Measurements from ENCODE around the gene AXL.
A peak's percentile ranks its signal among the peaks of the same experiment; 100 is the strongest.
"Not testable (repeated sequence)": the region's sequence is repeated elsewhere in the genome, so short reads cannot be mapped to it uniquely, and the experiment has no call there.

Gene AXL

DNA sequence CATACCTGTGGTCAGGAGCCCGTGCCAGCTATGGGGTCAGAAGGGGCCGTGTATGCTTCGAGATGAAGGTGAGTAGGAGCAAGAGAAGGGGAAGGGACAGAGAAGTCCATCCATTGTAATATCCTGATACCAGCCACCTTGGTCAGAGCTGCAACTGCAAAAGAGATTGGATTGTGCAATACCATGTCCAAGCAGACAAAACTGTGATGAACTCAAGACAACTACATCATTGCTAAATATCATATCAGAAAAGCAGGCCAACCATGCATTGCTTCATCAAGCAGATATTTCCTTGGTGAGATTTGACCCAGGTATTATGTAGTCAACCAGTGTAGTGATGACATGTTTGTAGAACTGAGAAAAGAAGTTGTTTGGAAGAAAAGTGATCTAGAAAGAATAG is 57.2 kb downstream of the AXL start:
- DNase-seq (ENCODE audit: low spot score), result no peak

DNA sequence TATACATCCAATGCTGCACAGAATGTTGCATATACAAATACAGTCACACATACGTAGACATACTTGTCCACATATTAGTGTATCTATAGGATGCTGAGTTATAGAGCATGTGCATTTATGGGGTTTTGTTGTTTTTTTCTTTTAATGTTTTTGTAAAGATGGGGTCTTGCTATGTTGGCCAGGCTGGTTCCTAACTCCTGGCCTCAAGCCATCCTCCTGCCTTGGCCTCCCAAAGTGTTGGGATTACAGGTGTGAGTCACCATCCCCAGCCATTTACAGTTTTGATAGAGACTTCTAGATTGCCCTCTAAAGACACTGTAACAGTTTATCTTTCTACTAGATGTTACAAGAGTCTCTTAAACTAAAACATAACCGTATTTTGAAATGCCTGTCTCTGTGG is 59.5 kb downstream of the AXL start:
- no peak for DNase-seq (ENCODE audit: low spot score)

DNA sequence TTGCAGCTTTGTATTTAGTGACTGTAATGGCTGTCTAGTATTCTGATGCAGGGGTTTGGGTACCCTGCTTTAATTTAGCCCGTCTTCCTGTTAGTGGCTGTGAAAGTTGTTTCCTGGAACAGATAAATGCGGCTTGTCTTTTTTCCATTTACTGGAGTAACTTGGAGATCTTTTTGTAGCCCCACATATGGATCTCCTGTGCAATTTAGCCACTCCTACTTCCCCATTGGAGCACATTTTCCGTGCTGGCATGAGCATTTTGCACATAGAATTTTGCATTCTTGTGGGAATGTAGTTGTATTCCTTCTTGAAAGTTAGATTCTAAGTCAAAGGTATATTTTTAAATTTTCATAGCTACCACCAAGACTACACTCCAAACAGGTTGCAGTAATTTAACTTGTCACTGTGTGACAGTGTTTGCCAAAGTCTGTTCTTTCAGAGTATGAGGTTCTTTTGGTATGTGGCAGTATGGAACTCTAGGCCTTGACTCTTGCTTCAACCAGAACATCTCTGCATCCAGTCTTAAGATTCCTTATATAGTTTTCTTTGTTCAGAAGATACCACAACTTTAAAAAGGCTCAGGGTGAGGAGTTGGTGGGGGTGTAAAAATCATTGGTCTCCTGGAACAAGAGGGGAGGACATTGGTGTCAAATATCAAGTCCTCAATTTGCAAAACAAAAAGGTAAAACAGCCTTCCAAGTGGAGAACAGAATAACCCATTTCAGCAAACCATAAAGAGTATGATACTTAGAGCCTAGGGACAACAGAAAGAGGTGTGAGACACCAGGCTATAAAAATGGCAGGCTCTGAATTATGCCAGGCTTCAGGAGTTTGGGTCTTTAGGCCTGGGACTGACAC is 69.9 kb downstream of the AXL start:
- DNase-seq (ENCODE audit: low spot score), result no peak

DNA sequence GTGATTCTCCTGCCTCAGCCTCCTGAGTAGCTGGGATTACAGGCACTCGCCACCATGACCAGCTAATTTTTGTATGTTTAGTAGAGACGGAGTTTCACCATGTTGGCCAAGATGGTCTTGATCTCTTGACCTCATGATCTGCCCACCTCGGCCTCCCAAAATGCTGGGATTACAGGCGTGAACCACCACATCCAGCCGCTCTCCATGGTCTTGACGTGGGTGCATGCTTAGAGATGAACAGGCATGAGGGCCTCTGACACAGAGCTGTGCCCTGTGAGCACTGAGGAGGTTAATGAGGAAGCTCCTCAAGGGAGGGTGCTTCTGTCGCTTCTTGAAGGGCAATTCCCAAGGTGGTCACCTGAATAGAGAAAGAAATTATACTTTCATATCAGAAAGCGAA is 70.8 kb downstream of the AXL start:
- not testable (repeated sequence) for DNase-seq (ENCODE audit: low spot score)

DNA sequence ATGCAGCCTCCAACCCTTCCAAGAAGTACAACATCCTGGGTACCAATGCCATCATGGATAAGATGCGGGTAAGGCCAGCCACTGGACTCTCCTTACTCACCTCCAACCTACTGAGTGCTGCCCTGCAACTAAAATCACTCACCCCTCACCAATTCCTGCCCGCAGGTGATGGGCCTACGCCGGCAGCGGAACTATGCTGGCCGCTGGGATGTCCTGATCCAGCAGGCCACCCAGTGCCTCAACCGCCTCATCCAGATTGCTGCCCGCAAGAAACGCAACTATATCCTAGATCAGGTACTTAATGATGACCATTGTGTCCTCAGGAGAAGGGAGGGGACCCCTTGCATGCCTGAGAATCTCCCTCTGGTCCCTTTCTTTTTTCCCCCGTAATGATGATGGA is 75.4 kb downstream of the AXL start:
- no peak for DNase-seq (ENCODE audit: low spot score)

DNA sequence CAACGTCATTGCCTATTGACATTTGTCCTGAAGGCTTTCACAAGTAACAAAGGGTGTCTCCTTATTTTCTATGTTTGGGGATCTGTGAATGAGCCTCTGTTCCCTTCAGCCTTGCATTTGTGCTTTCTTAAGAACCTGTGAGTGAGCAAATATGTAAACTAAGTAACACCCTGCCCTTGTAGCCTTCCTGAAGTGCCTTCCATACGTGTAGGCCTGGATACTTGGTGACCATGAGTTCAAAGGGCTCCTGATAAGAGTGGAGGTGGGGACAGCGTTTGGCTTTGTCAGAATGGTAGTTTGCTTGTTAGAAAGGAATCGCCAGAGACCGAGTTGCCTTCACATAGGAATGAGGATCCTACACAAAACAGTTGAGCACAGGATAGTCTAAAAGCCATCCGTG is 76.5 kb downstream of the AXL start:
- no peak for DNase-seq (ENCODE audit: low spot score)

DNA sequence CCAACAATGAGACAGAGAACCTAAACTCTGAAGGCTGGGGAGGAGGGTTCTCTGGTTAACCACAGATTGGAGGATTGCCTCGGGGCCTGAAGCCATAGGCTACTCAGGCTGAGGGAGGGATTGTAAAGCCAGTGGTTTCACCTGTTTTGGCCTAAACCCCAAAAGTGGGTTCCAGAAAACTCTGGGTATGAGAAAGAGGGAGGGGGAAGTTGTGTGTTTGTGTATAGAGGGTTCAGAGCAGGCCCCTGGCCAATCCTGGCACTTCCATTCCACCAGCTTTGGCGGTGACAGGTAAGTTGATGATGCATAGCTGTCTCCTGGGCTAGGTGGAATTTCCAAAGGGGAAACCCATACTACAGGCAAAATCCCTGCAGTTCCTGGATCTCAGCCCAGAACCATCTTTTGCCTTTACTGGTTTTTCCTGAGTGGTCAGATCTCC is 77.4 kb downstream of the AXL start:
- DNase-seq (ENCODE audit: low spot score), result no peak

DNA sequence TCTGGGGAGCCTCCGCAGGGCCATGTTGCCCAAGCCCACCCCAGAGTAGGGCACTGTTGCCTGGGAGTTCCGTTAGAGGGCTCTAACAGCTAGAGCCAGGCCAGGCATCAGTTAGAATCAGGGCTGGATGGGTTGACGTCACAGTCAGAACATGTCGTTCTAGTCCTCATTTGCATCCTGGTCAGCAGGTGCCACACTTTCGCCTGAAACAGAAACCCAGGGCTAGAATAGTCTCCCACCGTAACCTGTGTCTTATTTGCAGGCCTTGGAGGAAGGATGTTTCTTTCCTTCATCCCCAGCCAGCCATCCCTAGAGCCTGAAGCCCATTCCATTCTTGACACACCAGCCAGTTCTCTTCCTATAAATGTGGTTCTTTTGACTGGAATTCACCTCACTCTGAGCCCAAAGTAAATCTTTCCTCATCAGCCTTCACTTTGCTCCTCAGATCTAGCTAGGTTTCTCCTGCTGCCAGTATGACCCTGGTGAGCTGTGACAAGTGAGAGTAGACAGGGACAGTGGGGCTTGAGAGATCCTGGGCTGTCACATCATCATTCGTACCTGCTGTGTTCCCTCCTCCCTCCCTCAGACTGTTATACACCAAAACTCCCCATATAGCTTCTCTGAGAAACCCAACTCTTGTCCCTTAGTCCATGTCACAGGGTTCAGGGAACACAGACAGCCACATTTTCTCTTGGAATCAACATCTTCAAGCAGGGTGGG is 78.8 kb downstream of the AXL start:
- no peak for DNase-seq (ENCODE audit: low spot score)

DNA sequence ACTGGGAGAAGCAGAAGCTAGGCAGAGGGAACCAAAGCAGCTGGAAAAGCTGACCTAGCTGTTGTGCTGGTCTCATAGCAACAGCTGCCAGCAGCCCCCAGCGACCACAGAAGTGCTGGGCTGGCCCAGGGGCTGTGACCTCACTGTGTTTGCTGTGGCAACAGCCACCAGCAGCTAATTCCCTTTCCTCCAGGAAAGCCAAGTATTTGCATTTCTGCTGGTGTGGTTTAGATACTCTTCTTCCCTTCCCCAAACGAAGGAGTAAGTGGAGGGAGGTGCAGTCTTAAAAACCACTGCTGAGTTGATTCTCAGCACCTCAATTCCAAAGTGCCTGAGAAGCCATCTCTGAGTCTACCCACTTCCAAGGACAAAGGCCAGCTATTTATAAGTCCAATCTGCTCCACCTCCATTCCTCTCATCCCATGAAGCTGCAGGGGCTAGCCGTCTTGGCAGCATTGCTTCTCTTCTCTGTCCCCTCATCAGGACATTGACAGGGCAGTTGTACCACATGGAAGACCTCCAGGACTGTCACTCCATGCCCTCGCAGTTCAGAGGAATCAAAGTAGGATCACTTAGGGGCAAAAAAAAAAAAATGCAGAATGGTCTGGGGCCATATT is 79.4 kb downstream of the AXL start:
- DNase-seq (ENCODE audit: low spot score), result peak; percentile 91

DNA sequence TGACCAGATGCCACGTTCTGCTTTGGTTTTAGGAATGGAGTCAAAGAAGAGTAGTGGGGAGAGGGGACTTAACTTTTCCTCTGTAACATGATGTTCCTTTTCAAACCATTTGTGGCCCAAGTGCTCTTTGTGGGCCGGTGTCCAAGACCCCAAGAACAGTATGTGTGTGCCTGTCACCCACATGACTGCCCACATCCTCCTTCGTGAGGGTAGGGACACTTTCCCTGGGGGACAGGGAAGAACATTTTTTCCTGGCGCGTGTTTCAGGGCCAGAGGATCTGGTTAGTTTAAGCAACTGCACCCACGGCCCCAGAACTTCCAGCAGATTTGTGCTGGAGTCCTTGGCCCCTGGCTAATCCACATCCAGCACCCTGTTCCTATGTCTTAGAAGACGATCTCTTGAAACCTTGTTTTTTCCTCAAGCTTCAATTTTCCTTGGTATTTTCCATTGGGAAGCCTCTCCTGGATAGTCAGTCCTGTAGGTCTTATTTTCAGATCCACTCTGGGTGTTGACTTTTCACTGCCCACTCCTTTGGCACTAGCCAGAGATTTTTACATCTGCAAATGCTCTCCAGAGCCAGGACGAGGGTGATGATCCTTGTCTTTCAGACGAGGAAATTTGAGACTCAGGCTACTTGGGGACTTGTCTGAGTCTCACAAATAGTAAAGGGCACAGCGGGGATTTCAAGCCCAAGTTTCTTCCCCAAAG is 80.2 kb downstream of the AXL start:
- DNase-seq (ENCODE audit: low spot score), result no peak

DNA sequence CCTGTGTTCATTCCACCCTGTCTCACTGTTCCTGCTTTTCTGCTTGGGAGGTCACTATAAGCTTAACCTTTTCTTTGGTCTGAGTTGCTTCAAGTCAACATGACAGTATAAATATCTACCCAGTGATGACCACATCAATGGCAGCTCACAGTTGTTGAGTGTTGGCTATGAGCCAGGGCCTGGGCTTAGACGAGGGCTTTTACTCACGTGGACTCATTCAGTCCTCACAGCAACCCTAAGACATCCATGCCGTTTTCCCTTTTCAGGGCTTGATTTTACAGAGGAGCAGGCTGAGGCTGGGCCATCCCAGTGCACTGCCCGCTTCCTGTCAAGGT is 80.7 kb downstream of the AXL start:
- DNase-seq (ENCODE audit: low spot score), result peak; percentile 88

DNA sequence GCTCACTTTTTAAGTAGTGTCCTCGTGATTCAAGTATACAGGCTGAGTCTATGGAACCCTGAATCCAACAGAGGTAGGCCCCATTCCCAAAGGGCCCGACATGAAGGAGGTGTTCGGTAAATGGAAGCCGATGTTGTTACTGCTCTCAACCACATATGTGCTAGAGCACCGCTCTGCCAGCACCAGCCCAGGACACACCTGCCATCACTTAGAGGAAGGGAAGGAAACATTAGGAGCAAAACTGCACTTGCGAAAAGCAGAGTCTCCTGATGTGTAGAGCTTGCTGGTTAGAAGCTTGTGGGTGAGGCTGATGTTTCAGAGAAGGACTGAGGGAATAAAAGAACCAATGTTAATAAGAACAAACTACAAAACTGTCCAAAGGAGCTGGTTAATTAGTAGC is 81.5 kb downstream of the AXL start:
- DNase-seq (ENCODE audit: low spot score), result no peak

DNA sequence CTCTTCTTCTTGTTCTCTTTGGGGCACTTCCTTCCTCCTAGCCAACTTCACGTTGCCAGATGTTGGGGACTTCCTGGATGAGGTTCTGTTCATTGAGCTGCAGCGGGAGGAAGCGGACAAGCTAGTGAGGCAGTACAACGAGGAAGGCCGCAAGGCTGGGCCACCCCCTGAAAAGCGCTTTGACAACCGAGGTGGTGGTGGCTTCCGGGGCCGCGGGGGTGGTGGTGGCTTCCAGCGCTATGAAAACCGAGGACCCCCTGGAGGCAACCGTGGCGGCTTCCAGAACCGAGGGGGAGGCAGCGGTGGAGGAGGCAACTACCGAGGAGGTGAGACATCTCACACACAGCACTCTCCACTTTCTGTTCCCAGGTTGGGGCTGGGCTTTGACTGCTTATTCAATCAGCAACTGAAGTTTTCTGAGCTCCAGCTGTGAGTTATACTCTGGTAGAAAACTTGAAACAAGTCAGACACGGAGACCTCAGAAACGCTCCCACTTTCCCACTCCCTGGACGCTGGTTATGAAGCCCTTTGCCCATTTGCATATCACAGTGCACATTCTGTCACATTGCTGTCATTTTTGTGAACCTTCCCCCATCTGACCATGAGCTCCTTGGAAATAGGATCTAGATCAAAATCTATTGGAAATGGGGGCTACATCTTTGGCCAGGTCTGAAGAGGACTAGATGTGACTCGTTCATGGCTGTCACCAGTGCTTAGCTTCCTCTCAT is 83.8 kb downstream of the AXL start:
- no peak for DNase-seq (ENCODE audit: low spot score)

DNA sequence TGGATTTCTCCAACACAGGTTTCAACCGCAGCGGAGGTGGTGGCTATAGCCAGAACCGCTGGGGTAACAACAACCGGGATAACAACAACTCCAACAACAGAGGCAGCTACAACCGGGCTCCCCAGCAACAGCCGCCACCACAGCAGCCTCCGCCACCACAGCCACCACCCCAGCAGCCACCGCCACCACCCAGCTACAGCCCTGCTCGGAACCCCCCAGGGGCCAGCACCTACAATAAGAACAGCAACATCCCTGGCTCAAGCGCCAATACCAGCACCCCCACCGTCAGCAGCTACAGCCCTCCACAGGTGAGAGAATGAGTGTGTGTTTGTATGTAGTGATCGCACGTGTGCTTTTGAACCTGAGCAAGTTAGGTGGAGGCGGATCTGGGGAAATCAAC is 84.9 kb downstream of the AXL start:
- DNase-seq (ENCODE audit: low spot score), result no peak

DNA sequence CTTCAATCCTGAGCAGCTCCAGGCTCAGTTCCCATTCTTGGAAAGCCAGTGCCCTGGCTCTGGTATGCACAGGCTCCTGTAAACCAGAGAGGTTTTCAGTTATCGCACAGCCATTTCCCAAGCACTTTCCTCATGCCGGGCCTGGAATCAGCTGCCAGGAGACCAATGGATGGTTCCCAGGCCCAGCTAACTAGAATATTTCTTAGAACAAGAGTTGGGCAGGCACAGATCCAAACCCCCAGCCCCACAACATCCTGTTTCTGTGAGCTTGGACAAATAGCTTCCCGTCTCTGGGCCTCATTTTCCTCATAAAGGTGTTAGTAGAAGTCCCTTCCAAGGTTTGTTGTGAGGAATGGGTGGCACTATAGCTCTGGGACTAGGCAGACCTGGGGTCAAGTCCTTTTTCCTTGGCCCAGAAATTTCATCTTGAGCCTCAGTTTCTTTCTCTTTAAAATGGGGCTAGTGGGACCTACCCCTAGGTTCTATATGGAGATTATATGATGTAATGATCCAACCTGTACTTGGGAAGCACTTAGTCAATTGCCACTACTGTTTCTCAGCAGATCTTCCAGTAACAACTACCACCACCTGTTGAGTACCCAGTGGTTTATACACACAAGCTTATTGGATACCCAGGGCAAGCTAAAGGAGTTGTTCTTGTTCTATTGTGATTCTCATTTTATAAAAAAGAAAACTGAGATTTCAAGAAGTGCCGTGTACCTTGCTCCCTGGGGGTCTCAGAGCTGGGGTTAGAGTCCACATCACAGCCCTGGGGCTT is 85.9 kb downstream of the AXL start:
- no peak for DNase-seq (ENCODE audit: low spot score)

DNA sequence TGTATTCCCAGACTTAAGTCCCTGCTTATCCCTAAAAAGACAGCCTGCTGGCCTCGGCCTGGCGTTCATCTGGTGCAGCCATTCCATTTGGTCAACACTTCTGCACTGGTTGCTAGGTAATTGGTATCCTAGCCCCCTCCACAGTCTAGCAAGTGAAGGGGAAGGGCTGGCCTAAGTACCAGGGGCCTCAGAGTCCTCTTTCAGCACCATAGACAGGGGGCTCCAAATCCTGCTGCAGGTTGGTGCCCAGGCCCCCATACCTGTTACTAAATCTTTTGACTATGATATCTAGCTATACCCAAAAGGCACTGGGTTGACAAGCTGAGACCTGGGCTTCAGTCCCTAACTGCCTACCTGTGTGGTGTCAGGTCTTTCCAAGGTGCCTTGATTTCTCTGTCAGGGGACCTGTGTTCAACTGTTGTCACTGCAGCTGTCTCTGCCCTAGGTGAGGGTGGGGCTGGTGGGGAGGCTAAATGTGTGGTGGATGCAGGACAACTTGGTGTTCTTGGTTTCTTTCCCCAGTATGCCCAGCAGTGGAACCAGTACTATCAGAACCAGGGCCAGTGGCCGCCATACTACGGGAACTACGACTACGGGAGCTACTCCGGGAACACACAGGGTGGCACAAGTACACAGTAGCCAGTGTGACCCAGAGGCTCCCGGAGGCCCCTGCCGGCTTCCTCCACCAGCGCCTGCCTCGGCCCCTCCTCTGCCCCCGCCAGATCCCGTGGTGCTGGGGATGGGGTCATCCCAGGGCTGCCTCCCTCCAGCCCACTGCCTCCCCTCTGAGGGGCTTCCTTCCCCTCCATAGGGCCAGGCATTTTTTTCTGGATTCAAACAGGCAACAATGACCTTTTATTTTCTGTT is 87.1 kb downstream of the AXL start:
- DNase-seq (ENCODE audit: low spot score), result no peak

DNA sequence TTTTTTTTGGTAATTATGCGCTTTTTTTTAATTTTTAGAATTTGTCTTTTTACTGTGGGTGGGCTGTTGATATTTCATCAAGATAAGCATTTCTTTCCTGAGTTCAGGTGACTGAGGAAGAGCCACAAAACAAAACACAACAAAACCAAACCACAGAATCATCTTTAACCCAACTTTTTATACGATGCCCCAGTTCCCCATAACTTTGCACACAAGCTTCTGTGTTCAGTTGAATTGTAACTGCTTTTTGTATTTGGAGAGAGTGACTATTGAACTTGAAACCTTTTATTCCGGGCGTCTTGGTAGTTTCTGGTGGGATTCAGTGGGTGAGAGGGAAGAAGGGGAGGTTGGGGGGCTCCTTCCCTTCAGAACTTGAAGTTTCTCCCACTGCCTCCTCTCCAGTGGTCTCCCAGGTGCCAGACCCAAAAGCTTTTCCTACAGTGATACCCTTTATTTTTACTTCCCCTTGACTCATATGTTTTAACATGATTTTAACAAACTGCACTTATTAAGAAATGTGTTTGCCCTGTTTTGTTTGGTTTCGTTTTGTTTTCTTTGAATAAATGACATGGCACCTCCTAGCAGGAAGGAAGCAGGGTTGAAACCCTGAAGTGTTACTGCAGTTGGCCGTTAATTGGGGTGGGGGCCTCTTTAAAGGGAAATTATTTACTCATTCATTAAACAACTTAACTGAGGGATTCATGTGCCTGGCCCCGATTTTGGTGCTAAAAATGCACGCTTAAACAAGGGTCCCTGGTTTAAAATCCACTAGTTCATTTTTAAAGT is 88.3 kb downstream of the AXL start:
- DNase-seq (ENCODE audit: low spot score), result no peak

DNA sequence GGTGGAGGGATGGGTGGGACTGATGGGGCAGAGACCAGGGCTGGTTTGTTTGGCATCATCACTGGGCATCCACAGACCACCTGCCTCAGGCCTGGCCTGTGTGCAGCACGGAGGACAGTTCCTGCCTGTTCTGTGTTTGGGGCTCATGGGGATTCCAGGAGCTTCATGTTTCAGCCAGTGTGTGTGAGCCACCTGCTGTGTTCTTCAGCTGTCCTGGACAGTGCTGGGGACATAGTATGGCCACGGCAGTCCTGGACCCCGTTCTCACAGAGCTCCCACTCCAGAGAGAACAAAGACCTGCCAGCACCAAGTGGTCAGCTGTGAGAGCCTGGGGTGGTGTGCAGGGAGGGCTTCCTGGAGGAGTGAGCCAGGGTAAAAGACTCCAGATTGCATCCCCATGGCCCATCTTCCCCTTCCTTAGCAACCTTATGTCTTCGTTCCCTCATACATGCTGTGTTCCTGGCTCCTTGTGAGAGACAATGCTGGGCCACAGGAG is 89.0 kb downstream of the AXL start:
- DNase-seq (ENCODE audit: low spot score), result no peak
